Measurements from ENCODE around the gene FGF18.

GRCh38 chr5:171433352-171433698 lies 13.9 kb downstream of the FGF18 start:
- TF ChIP-seq CTCF (IDR thresholded peaks at IDR 0.05; ENCODE audit: insufficient read depth, low read length, poor library complexity, severe bottlenecking) = no peak
- no peak for TF ChIP-seq EZH2phosphoT487 (conservative IDR thresholded peaks at IDR 0.05; ENCODE audit: low read length)

Measured in SU-DHL-6 (cell line).